Body of pancreas (tissue), 4 donors: Measurements from ENCODE around the gene MT1G. TPM values are rescaled to one million over a fixed set of nuclear protein-coding genes. Genes with fewer than 3 reads are reported as not detected.
"Not testable (repeated sequence)": the region's sequence is repeated elsewhere in the genome, so short reads cannot be mapped to it uniquely, and the experiment has no call there.

ENCODE experiments used
- ATAC-seq: fragments of 150-250 bp; one replicate; pipeline ENCODE4 v1.9.1; 2016
- DNase-seq, 4 donors: peaks; one replicate each; pipeline ENCODE4 v3.0.0-alpha.2; 2019
- H3K27ac ChIP-seq, 4 donors: fragments of 200-600 bp; sonication (generic); 1 replicate in 3 of 4; 2 replicates in 1 of 4; pipeline versions ENCODE4 v1.5.1 to v1.6.1; 2016 to 2019; ENCODE audit warnings: mild to moderate bottlenecking in 1 of 4, mixed read lengths in 1 of 4, moderate library complexity in 1 of 4
- H3K27me3 ChIP-seq, 2 donors: fragments of 200-600 bp; sonication (generic); one replicate each; pipeline ENCODE4 v1.6.0; 2016; ENCODE audit warnings: mild to moderate bottlenecking in 1 of 2
- H3K36me3 ChIP-seq, 2 donors: fragments of 200-600 bp; sonication (generic); replicated peaks in 1 of 2; 2 replicates each; pipeline ENCODE4 v1.5.1; 2016; ENCODE audit warnings: low read depth in 2 of 2; ENCODE audit not compliant: insufficient read depth in 1 of 2
- H3K4me1 ChIP-seq: fragments of 200-600 bp; sonication (generic); one replicate; pipeline ENCODE4 v1.6.0; 2016
- H3K4me3 ChIP-seq, 2 donors: fragments of 200-600 bp; sonication (generic); 1 replicate in 1 of 2; 2 replicates in 1 of 2; pipeline ENCODE4 v1.5.1; 2016 to 2019
- H3K9me3 ChIP-seq, 3 donors: fragments of 200-600 bp; sonication (generic); 1 replicate in 2 of 3; 2 replicates in 1 of 3; pipeline ENCODE4 v1.5.1; 2016
- POLR2A ChIP-seq, 3 donors: fragments of 450-650 bp; IDR thresholded peaks; one replicate each; pipeline ENCODE4 v1.6.1; 2016; ENCODE audit warnings: antibody characterized with exemption in 3 of 3, mild to moderate bottlenecking in 2 of 3
- WGBS, 2 donors: methylation state at CpG; one replicate each; pipeline ENCODE4 v1.1.5; 2017; 5-methylcytosine and 5-hydroxymethylcytosine counted together
- intact Hi-C: fragments of 100-400 bp; cut with DNase I; formaldehyde crosslinking; loops from one replicate; pipeline ENCODE4 v1.15.1; 2023
- total RNA-seq, 2 donors: library from RNA; depleted of rRNA; stranded (reverse); fragments of >200 nt; gene quantifications; one replicate each; pipeline ENCODE4 v1.1.0, GENCODE V29; 2016
- TF ChIP-seq, protein P1 (sequence below), 7 experiments: fragments of 450-650 bp in 4 of 7; fragments of 200-600 bp in 3 of 7; sonication (generic) in 3 of 7; IDR thresholded peaks; one replicate each; pipeline ENCODE4 v1.5.1; 2016 to 2019; ENCODE audit warnings: antibody characterized with exemption in 7 of 7

Gene MT1G
- total RNA-seq, 2 donors from 2014 or later = 95.2 to 413 TPM

DNA sequence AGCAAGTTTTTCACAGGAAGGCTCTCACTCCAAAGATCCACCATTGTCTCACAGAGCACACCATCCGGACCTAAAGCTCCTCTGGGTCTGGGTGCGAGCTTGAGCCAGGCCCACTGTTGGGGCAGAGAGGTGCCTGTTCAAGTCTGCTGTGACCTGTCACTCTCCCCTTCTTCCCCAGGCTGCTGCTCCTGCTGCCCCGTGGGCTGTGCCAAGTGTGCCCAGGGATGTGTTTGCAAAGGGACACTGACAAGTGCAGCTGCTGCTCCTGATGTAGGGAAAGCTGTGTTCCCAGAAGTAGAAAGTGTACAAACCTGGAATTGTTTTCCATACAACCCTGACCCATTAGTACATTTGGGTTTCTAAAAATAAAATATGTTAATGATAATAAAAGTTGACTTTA is 9.6 kb upstream of the MT1G start:
- H3K4me3 ChIP-seq = no peak overlapping the region
- WGBS, 2 donors = 42 to 50% methylated on average over 1 to 3 of the region's 3 CpGs
- no peaks in the 10 kb centered on the region for H3K36me3 ChIP-seq
- H3K27ac ChIP-seq = peak overlapping the region; percentile 36 to 67 (median 53)
- DNase-seq (peak; percentile 69 to 87 (median 83)), ATAC-seq (peak; percentile 22)
- TF ChIP-seq, protein P1, sequence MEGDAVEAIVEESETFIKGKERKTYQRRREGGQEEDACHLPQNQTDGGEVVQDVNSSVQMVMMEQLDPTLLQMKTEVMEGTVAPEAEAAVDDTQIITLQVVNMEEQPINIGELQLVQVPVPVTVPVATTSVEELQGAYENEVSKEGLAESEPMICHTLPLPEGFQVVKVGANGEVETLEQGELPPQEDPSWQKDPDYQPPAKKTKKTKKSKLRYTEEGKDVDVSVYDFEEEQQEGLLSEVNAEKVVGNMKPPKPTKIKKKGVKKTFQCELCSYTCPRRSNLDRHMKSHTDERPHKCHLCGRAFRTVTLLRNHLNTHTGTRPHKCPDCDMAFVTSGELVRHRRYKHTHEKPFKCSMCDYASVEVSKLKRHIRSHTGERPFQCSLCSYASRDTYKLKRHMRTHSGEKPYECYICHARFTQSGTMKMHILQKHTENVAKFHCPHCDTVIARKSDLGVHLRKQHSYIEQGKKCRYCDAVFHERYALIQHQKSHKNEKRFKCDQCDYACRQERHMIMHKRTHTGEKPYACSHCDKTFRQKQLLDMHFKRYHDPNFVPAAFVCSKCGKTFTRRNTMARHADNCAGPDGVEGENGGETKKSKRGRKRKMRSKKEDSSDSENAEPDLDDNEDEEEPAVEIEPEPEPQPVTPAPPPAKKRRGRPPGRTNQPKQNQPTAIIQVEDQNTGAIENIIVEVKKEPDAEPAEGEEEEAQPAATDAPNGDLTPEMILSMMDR (IDR thresholded peaks at IDR 0.05) = no peak
- no peak for TF ChIP-seq POLR2A (IDR thresholded peaks at IDR 0.05)
- intact Hi-C loops = no loop called here
- peaks cover 46% of the 10 kb centered on the region for H3K4me1 ChIP-seq
- H3K27me3 ChIP-seq = no peaks in the 10 kb centered on the region
- no peaks in the 10 kb centered on the region for H3K9me3 ChIP-seq

DNA sequence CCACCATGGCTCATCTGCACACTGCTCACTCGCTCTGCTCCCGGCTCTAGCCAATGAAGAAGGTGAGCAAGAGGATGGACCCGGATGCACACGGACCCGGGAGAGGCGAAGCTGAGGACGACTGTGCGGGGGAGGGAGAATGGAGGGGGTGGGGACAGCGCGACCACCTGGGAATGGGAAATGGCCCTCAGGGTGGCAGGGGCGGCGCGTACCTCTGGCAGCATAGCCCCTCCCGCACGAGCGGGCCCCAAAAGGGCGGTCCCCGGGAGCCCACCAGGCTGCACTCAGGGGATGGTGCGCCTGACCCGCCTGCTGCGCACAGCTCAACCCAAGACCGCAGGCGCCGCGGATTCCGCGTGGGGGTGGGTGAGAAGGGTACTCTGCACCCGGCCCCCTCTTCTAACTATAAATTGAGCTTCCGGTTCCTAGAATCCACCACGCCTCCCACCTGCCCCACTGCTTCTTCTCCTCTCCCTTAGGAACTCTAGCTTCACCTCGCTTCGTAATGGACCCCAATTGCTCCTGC is 7.9 kb upstream of the MT1G start:
- no peak overlapping the region for H3K4me3 ChIP-seq
- H3K36me3 ChIP-seq = no peaks in the 10 kb centered on the region
- intact Hi-C loops = no loop called here
- WGBS, 2 donors = 36 to 67% methylated on average over 21 to 23 of the region's 32 CpGs
- TF ChIP-seq, protein P1 (IDR thresholded peaks at IDR 0.05) = no peak
- TF ChIP-seq POLR2A (IDR thresholded peaks at IDR 0.05) = no peak
- H3K27me3 ChIP-seq = no peaks in the 10 kb centered on the region
- peaks cover 40% of the 10 kb centered on the region for H3K4me1 ChIP-seq
- H3K27ac ChIP-seq = no peak overlapping the region
- no peak for ATAC-seq
- DNase-seq = no peak
- H3K9me3 ChIP-seq = no peaks in the 10 kb centered on the region

DNA sequence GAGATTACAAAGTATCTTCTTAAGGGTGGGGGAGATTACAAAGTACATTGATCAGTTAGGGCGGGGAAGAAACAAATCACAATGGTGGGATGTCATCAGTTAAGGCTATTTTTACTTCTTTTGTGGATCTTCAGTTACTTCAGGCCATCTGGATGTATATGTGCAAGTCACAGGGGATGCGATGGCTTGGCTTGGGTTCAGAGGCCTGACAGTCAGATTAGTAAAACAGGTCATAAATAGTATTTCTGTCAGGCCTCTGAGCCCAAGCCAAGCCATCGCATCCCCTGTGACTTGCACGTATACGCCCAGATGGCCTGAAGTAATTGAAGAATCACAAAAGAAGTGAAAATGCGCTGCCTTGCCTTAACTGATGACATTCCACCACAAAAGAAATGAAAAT is 6.7 kb upstream of the MT1G start:
- intact Hi-C loops, H3K9me3 ChIP-seq, DNase-seq, H3K27ac ChIP-seq, H3K4me3 ChIP-seq, ATAC-seq, H3K36me3 ChIP-seq, H3K27me3 ChIP-seq: not testable (repeated sequence)
- peaks cover 41% of the 10 kb centered on the region for H3K4me1 ChIP-seq
- WGBS, 2 donors = 83 to 86% methylated on average over 6 of the region's 6 CpGs

DNA sequence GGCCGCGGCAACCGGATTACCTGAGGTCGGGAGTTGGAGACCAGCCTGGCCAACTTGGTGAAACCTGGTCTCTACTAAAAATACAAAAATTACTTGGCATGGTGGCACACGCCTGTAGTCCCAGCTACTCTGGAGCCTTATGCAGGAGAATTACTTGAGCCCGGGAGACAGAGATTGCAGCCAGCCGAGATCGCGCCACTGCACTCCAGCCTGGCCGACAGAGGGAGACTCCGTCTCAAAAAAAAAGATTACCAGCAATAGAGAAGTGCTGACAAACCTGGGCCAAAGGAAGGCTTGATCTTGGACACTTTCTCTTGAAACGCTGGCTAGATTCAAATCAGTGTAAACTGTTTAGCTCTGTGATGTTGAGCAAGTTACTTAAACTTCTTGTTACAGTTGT is 6.1 kb upstream of the MT1G start:
- peaks cover 42% of the 10 kb centered on the region for H3K4me1 ChIP-seq
- TF ChIP-seq, protein P1 (IDR thresholded peaks at IDR 0.05) = peak; percentile 64 to 87 (median 80)
- no peak for TF ChIP-seq POLR2A (IDR thresholded peaks at IDR 0.05)
- intact Hi-C loops = no loop called here
- no peak overlapping the region for H3K27ac ChIP-seq
- peak; percentile 69 for ATAC-seq
- H3K4me3 ChIP-seq = no peak overlapping the region
- 28 to 40% methylated on average over 12 of the region's 12 CpGs for WGBS, 2 donors
- no peaks in the 10 kb centered on the region for H3K9me3 ChIP-seq
- peak; percentile 57 to 68 (median 62) for DNase-seq
- H3K36me3 ChIP-seq = no peaks in the 10 kb centered on the region
- H3K27me3 ChIP-seq = no peaks in the 10 kb centered on the region

DNA sequence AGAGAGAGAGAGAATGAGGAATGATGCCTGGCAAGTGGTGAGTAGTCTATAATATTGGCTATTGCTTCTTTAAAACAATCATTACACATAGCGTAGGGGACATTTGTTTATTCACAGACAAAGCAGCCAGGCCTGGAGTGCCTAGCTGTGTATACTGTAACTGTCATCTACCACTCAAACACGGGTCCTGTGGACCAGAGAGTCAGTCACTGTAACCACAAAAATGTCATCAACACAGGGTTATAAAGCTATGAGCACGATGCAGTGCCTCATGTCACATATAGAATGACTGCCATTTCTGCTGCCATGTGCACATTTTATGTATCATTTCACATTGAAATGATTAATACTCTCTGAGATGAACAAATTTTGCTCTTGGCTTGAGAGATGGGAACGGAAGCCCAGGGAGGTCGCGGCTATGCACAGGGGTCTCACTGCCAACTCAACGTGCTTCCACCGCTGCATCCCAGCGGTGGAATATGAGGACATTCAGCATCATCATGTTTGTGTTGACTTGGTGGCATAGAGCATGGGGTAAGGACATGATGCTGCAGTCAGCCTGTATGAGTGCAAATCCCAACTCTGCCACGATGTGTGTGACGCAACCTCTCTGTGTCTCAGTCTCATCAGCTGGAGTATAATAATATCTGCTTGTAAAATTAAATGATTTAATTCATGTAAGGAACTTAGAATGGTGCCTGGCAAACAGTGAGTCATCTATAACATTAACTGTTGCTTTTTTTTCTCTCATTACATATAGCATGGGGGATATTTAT is 5.1 kb upstream of the MT1G start:
- TF ChIP-seq, protein P1 (IDR thresholded peaks at IDR 0.05) = no peak
- TF ChIP-seq POLR2A (IDR thresholded peaks at IDR 0.05) = no peak
- no peak overlapping the region for H3K4me3 ChIP-seq
- H3K4me1 ChIP-seq = peaks cover 45% of the 10 kb centered on the region
- H3K9me3 ChIP-seq = no peaks in the 10 kb centered on the region
- ATAC-seq = no peak
- DNase-seq = no peak
- 83 to 84% methylated on average over 11 of the region's 11 CpGs for WGBS, 2 donors
- H3K27ac ChIP-seq = no peak overlapping the region
- intact Hi-C loops = no loop called here
- H3K36me3 ChIP-seq = no peaks in the 10 kb centered on the region
- no peaks in the 10 kb centered on the region for H3K27me3 ChIP-seq

DNA sequence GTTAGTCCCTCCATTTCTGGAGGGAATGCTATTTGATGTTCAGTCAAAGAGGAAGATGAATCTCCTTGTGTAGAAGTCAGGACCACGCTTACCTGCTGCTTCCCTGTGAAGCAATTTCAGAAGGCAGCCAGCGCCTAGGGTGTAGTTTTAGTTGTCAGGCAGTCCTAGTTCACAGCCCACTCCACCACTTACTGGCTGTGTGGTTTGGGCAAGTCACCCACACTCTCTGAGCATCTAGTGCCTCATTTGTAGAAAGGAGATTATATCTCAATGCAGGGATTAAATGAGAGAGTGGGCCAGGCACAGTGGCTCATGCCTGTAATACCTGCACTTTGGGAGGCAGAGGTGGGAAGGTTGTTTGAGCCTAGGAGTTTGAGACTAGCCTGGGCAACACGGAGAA is 4.3 kb upstream of the MT1G start:
- ATAC-seq, H3K36me3 ChIP-seq, H3K27ac ChIP-seq, H3K27me3 ChIP-seq, H3K4me3 ChIP-seq, H3K9me3 ChIP-seq, intact Hi-C loops, DNase-seq: not testable (repeated sequence)
- H3K4me1 ChIP-seq = peaks cover 43% of the 10 kb centered on the region
- WGBS, 2 donors = 73 to 78% methylated on average over 3 of the region's 3 CpGs

DNA sequence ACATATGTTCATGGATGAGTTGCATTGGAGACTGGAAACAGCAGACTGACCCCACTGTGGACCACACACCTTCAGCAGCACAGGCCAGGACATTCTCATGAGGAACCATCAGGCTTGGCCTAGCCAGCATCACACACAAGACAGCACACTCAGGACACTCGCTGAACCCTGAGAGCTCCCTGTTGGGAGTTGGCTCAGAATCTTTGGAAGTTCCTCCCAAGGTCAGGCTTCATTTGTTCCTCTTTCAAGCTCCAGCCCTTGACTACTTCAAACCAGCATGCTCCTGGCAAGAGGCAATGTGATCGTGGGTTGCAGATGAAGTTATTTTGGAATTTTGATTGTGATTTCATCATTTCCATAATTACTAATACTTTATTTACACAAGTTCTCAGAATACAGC is 3.8 kb upstream of the MT1G start:
- H3K27ac ChIP-seq, H3K9me3 ChIP-seq, intact Hi-C loops, H3K4me3 ChIP-seq, H3K27me3 ChIP-seq, DNase-seq, ATAC-seq, H3K36me3 ChIP-seq: not testable (repeated sequence)
- WGBS, 2 donors = 30 to 39% methylated on average over 2 of the region's 2 CpGs
- H3K4me1 ChIP-seq = peaks cover 43% of the 10 kb centered on the region
